ENCODE data around the gene CCSER1.
"Not testable (repeated sequence)": the region's sequence is repeated elsewhere in the genome, so short reads cannot be mapped to it uniquely, and the experiment has no call there.

Gene CCSER1

GRCh38 chr4:90845777-90846176 lies 718.6 kb downstream of the CCSER1 start:
- DNase-seq = no peak

DNA sequence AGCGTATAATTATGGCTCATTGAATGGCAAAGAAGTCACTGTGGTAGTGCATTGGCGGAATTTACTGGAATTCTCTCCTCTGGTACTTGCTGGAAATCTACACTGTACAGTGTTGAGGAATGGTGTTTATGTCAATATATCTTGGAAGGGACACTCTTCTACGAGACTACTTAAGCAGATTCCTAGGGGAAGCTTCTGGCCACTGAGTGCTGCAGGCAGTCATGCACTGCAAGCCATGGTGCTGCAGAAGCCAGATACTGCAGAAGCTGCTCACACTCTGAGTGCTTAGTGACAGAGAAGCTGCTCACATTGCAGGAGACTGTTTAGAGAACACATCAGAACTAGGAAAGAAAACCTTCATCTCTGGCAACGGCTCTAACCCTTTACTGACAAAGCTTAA lies 725.0 kb downstream of the CCSER1 start:
- DNase-seq = no peak

DNA sequence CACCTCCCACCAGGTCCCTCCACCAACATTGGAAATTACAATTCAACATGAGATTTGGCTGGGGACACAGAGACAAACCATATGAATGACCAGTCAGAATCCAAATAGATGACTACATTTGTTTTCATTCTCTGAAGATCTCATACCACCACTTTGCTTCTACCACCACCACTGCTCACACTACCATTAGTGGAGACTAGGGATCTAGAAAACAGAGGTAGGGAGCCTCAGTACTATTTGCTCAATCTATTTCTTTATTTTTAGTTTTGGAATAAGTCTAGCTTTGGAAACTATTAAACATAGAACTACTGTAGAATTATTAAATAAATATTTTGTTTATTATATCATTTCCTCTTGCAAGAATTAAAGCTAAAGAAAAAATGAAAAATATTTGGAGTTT lies 727.9 kb downstream of the CCSER1 start:
- no peak for DNase-seq

DNA sequence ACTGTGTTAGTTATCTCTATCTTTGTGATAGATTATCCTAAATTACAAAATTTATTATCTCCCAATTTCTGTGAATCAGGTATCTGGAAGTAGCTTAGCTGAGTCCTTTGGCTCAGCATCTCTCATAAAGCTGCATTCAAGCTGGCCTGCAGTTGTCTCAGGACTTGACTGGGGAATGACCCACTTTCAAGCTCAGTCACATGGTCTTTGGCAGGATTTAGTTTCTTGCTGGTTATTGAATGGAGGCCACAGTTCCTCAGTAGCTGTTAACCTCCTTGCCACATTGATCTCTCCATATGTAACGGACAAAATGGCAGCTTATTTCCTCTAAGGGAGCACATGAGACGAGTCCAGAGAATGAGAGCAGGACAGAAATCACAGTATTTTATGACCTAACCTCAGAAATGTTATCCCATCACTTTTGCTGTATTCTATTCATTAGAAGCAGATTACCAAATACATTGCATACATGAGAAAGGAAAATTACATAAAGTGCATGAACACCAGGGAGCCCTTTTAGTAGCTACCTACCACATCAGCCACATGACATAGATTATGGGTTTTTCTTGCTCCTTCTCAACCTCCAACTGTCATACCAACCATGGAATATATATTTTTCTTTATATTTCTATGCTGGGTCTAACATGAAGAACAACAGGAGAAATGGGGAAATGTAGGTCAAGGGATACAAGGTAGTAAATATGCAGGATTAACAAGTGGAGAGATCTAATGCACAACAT lies 730.1 kb downstream of the CCSER1 start:
- no peak for DNase-seq

- DNase-seq = no peak
These were observed 748.6 kb downstream of the CCSER1 start for GRCh38 chr4:90875791-90876190.

- no peak for DNase-seq
These were observed 749.1 kb downstream of the CCSER1 start for GRCh38 chr4:90876296-90876695.

DNA sequence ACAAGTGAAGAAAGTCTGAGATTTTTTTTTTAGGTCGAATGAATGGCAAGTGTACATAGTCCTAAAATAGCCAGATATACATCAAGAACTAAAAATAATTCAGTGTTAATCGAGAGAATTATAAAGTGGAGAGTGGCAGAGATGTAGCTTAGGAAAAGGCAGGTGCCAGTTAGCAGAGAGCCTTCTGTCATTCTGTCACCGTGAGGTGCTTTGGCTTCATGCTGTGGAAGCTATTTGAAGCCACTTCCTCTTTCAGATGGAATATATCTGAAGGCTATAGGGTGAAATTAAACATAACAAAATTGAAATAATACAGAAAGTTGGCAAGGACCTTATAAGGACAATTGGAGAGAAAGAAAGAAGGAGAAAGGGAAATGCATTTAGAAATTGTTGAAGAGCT lies 756.3 kb downstream of the CCSER1 start:
- no peak for DNase-seq

GRCh38 chr4:90888571-90888970 lies 761.4 kb downstream of the CCSER1 start:
- DNase-seq = no peak

DNA sequence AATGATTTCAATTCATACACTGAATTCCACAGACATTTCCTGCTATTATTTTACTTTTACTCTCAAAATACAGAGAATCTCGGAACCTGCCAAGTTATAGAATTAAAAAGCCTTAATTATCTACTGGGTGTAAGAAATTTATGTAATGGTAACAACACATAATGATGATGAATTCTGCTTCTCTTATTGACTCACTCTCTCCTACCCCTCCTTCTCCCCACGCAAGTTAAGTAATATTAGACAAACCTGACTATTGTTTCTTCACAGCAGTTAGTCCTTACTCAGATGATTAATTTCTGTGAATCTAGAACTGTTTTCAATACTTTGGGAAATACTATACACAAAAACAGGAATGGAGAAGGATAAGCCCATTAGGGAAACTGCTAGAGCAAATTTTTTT lies 762.0 kb downstream of the CCSER1 start:
- DNase-seq = no peak

DNA sequence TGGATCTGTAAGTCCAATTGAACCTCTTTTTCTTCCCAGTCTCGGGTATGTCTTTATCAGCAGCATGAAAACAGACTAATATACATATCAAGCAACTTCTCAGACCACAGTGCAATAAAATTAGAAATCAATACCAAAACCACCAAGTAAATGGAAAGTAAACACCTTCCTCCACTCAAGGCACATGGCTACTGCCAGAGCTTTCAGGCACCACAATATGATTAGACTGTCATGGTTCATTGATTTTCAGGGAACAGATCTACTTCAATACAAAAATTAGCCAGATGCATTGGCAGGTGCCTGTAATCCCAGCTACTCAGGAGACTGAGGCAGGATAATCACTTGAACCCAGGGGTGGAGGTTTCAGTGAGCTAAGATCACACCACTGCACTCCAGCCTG lies 776.2 kb downstream of the CCSER1 start:
- DNase-seq = not testable (repeated sequence)

DNA sequence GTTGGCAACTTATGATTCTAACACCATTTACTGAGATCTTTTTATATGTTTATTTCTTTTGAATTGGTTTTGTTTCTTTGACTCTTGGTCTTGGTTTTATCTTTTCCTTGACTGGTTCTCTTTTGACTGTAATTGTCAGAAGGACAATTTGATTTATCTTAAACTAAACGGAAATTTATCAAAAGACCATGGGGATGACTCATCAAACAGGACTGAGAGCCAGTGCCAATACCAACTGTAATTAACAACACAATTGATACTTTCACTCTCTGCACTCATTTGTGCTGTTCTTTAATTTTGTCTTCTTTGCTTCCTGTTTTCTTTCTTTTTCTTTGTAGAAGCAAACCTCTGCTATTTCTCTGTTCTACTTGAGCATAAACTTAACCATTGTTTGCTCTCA lies 776.8 kb downstream of the CCSER1 start:
- no peak for DNase-seq

- DNase-seq = no peak
These were observed 779.0 kb downstream of the CCSER1 start for GRCh38 chr4:90906239-90906638.

GRCh38 chr4:90911724-90912434 lies 784.7 kb downstream of the CCSER1 start:
- DNase-seq = not testable (repeated sequence)

DNA sequence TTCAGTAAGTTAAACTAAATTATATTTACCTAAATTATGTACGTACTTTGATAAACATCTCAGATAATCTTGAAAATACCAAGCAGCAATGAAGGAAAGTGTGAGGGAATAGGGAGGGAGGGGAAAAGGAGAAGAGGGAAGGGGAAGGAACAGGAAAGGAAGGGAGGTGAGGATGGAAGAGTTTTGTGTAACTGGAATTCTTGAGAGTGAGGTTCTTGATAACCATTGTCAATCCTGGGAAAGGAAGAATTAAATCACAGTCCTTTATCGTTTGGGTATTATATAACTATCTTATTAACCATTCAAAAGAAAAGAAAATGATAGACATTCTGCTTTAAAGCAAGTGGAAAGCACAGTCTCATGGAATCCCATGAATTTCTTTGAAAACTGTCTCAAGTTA lies 795.0 kb downstream of the CCSER1 start:
- no peak for DNase-seq

GRCh38 chr4:90926957-90927356 lies 799.8 kb downstream of the CCSER1 start:
- no peak for DNase-seq

DNA sequence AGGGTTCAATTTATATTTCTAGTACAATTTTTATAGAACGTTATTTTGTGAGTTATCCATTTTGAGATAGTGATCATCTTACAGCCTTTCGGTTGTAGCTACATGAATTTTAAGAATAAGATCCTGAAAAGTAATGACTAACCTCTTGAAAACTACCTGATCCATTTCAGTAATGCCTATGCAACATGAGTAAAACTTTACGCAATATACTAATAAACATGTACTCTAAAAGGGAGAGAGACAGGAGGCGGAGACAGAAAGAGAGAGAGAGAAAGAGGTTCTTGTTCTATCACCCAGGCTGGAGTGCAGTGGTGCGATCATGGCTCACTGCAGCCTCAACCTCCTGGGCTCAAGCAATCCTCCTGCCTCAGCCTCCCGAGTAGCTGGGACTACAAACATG lies 816.1 kb downstream of the CCSER1 start:
- DNase-seq = no peak

DNA sequence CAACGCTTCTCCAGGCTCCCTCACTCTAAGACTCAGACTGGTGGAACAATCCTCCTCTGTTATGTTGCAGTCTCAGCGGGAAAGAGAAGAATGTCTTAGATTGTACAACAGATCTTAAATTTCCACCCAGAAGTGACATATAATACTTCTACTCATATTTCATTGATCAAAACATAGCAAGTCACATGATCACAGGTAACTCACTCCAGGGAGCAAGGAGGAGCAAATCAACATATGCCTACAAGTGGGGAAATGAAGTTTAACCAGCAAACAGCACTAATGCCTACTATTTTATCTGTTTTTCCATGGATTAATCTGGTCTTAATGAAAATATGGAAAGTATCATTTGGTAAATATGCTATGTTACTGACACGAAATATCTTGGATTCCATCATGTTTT lies 819.8 kb downstream of the CCSER1 start:
- no peak for DNase-seq

- DNase-seq = no peak
These were observed 823.2 kb downstream of the CCSER1 start for GRCh38 chr4:90950385-90950841.

DNA sequence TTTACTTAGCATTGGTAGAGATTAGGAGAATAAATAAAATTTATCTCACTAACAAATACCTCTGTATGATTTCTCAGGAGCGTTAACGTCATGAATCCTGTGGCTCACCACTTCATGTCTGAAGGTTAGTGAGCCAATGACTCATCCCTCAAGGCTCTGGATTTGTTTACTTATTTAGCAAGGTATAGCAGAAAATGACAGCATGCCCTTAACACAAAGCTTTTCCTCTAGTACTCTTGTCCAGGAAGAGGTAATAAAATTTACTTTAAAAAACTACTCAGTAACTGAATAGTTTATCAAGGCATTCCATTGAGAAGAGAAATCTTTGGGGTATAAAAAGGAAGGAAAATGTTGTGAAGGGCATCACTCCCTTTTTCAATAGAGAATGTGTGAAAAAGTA lies 823.8 kb downstream of the CCSER1 start:
- no peak for DNase-seq

DNA sequence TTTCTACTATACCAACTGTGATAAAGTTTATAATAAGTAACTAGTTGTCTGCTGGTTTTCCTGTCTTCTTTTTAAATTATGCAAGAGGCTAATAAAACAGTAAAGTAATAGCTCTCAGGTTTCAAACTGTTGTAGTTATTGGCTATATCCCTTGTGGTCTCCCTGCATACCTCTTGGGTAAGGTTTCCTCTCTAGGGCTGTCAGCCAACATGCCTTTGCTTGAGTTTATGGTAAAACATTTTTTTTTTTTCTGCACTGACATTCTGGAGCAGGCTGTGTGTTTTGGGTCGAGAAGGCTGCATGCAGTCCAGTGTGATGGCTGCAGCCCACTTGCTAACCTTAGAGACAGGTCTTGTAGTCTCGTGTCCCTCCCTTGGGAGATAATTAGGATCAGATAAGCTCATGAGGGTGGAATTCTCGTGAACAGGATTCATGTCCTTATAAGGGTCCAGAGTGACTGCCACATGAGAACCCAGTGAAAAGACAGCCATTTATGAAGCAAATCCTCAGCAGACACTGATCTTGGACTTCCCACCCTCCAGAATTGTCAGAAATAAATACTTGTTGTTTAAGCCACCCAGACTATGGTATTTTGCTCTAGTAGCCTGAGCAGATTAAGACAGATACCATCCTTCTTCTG lies 831.2 kb downstream of the CCSER1 start:
- DNase-seq = no peak

DNA sequence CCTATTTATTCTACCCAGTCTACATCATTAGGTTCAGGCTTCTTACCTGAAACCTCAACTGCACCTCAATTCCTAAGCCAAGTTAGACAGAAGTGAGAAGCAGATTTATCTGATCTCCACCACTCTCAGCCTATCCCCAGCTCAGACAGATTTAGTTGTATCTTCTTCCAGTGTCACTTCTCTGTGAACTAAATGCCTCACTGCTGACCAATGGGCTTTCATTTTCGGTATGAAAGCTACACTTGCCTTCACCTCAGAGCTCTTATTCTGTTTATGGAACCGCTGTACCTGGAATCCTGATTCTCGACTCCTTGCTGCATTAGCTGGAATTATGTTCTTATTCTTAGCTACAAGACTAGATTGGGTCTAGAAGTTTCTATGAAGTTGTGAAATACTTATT lies 833.2 kb downstream of the CCSER1 start:
- DNase-seq = no peak

GRCh38 chr4:90960840-90961239 lies 833.6 kb downstream of the CCSER1 start:
- no peak for DNase-seq

GRCh38 chr4:90970021-90970420 lies 842.8 kb downstream of the CCSER1 start:
- no peak for DNase-seq

- no peak for DNase-seq
These were observed 850.5 kb downstream of the CCSER1 start for GRCh38 chr4:90977726-90978125.
